Activated CD4-positive, alpha-beta memory T cell treated with anti-CD3 and anti-CD28 coated beads, Interleukin-2, amount 10 ng/mL, durations not matched to agents 7 days and 5 days (primary cell): ENCODE data around the gene CLPX. TPM values are rescaled to one million over a fixed set of nuclear protein-coding genes. Genes with fewer than 3 reads are reported as not detected.
"Not testable (repeated sequence)": the region's sequence is repeated elsewhere in the genome, so short reads cannot be mapped to it uniquely, and the experiment has no call there.

Experiments used
- CTCF ChIA-PET: fragments of 350-600 bp; sonication (Branson Sonifier 250); formaldehyde crosslinking; loops from one replicate; lab custom pipeline; 2021; ENCODE audit warnings: antibody characterized with exemption, inconsistent platforms; lab: Charles Lee
- POLR2A ChIA-PET: fragments of 350-600 bp; sonication (Branson Sonifier 250); formaldehyde crosslinking; loops from one replicate; lab custom pipeline; 2021; ENCODE audit warnings: antibody characterized with exemption; lab: Charles Lee
- DNase-seq: peaks from one replicate; pipeline ENCODE4 v3.0.0-alpha.2; 2020
- H3K27ac Mint-ChIP-seq: one replicate; pipeline ENCODE4 v1.8.0; 2021; ENCODE audit warnings: mild to moderate bottlenecking, mixed read lengths
- H3K27me3 Mint-ChIP-seq: one replicate; pipeline ENCODE4 v1.8.0; 2021; ENCODE audit warnings: mixed read lengths
- H3K36me3 Mint-ChIP-seq: one replicate; pipeline ENCODE4 v1.8.0; 2021; ENCODE audit warnings: low read depth, mixed read lengths
- H3K4me1 Mint-ChIP-seq: one replicate; pipeline ENCODE4 v1.8.0; 2021; ENCODE audit warnings: mixed read lengths
- H3K4me3 Mint-ChIP-seq: one replicate; pipeline ENCODE4 v1.8.0; 2021; ENCODE audit warnings: mild to moderate bottlenecking, mixed read lengths
- H3K9me3 Mint-ChIP-seq: one replicate; pipeline ENCODE4 v1.8.0; 2021; ENCODE audit warnings: mixed read lengths
- total RNA-seq, 2 experiments: library from RNA; stranded (reverse); gene quantifications; one replicate each; pipeline ENCODE4 v1.2.3, GENCODE V29; 2021

CLPX gene
- total RNA-seq, 2 experiments from 2014 or later = 48.5 to 57.8 TPM

DNA sequence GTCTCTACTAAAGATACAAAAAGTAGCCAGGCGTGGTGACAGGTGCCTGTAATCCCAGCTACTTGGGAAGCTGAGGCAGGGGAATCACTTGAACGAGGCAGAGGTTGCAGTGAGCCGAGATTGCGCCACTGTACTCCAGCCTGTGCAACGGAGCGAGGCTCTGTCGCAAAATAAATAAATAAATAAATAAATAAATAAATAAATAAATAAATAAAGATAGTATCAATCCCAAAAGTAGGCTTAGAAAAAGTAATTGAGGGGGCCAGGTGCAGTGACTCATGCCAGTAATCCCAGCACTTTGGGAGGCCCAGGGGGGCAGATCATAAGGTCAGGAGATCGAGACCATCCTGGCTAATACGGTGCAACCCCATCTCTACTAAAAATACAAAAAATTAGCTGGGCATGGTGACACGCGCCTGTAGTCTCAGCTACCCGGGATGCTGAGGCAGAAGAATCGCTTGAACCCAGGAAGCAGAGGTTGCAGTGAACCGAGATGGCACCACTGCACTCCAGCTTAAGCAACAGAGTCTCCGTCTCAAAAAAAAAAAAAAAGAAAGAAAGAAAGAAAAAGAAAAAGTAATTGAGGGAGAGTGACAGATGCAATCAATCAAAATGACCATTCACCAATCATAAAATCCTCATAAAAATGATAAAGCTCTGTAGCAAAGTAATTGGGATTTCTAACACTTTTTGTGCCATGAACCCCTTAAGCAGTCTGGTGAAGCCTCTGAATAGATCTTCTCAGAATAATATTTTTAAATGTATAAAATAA, 3.4 kb downstream of the CLPX start:
- POLR2A ChIA-PET = interaction anchor here (0.9 to 1.8 kb wide), 6 partner anchors 48 to 123 kb away, joined by 3 to 7 read pairs (median 6); partner anchors contain the start of gene RNU5B-1
- not testable (repeated sequence) for DNase-seq, H3K27ac Mint-ChIP-seq, H3K4me3 Mint-ChIP-seq, H3K9me3 Mint-ChIP-seq, H3K27me3 Mint-ChIP-seq
- Mint-ChIP-seq H3K4me1 (peaks cover 25% of the 10 kb centered on the region), H3K36me3 (peaks cover 25% of the 10 kb centered on the region)
- CTCF ChIA-PET = interaction anchor here (0.7 to 1.1 kb wide), 4 partner anchors 11 to 212 kb away, joined by 3 to 4 read pairs (median 3); no protein-coding TSS in a partner anchor

DNA sequence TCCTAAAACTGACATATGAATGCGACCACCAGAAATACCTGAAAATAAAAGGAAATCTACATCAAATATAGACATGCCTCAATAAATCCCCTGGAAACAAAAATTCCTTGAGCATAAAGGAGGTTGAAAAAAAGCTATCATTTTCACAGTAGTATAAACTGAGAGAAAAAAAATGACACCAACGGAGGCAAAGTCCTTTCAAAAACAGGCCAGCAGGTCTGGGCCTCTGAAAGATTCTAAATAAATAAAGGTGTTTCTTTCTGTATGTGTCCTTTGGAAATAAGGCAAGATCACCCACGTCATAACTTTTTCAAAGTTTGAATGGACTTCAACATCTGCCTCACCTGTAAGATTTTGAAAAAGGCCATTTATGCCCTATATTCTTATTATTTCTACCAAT, 5.0 kb downstream of the CLPX start:
- H3K27ac Mint-ChIP-seq = no peak overlapping the region
- H3K4me1 Mint-ChIP-seq = peaks cover 19% of the 10 kb centered on the region
- H3K4me3 Mint-ChIP-seq = no peak overlapping the region
- no peaks in the 10 kb centered on the region for H3K9me3 Mint-ChIP-seq
- peaks cover 28% of the 10 kb centered on the region for H3K36me3 Mint-ChIP-seq
- H3K27me3 Mint-ChIP-seq = no peaks in the 10 kb centered on the region
- ChIA-PET POLR2A (interaction anchor here (0.7 to 1.2 kb wide), 2 partner anchors 115 to 124 kb away, joined by 3 read pairs; partner anchors contain the start of gene RNU5B-1), CTCF (interaction anchor here (1.2 kb wide), 1 partner anchor 93 kb away, joined by 3 read pairs; no protein-coding TSS in a partner anchor)
- no peak for DNase-seq

DNA sequence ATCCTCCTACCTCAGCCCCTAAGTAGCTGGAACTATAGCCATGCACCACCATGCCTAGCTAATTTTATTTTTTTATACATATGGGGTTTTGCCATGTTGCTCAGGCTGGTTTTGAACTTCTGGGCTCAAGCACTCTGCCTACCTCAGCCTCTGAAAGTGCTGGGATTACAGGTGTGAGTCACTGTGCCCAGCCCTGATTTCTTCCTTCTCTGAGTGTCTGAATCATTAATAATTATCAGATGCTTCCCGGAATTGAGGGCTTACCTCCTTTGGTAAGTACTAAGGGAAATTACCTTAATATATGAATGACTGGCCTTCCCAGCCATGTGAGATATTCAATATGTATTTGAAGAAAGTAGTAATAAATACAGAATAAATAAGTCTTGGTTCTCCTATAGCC, 7.2 kb downstream of the CLPX start:
- ChIA-PET CTCF (no interaction called here), POLR2A (interaction anchor here (1.1 kb wide), 1 partner anchor 127 kb away, joined by 3 read pairs; the partner anchor contains the start of gene RNU5B-1)
- Mint-ChIP-seq H3K27me3 (no peaks in the 10 kb centered on the region), H3K4me1 (peaks cover 14% of the 10 kb centered on the region), H3K9me3 (no peaks in the 10 kb centered on the region), H3K36me3 (peaks cover 29% of the 10 kb centered on the region), H3K4me3 (no peak overlapping the region), H3K27ac (no peak overlapping the region)
- no peak for DNase-seq

DNA sequence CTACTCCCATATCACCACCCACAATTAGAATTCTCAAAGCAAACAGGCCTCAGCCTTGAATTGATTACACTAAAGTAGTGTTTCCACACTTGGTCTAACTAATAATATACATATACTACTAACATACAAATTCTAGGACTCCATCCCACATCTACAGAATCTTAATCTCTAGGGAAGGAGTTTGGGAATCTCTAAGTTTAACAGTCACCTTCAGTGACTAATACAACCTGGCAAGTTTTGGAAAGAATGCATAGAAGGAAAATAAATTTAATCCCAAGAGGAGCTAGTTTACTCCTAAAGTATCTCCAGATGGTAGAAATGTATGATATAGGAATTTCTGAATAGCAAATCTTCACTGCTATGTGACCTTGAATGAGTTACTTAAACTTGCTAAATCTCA, 9.1 kb downstream of the CLPX start:
- Mint-ChIP-seq H3K9me3 (no peaks in the 10 kb centered on the region), H3K36me3 (peaks cover 38% of the 10 kb centered on the region), H3K4me3 (no peak overlapping the region), H3K27me3 (no peaks in the 10 kb centered on the region), H3K4me1 (peaks cover 5% of the 10 kb centered on the region), H3K27ac (no peak overlapping the region)
- CTCF ChIA-PET = no interaction called here
- no peak for DNase-seq
- POLR2A ChIA-PET = no interaction called here

DNA sequence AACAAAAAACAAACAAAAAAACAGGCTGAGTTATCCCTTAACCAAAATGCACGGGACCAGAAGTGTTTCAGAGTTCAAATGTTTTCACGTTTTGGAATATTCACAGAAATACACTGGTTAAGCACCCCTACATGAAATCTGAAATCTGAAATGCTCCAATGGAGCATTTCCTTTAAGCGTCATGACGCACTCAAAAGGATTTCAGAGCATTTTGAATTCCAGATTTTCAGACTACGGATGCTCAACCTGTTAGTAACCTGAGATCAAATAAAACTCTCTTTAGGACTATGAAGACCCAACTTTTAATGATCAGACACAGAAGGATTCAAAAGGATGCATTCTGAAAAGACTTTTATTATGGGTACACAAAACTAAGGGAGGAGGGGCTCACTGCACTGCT, 9.6 kb downstream of the CLPX start:
- Mint-ChIP-seq H3K27ac (no peak overlapping the region), H3K36me3 (peaks cover 36% of the 10 kb centered on the region), H3K4me1 (peaks cover 4% of the 10 kb centered on the region), H3K4me3 (no peak overlapping the region), H3K9me3 (no peaks in the 10 kb centered on the region), H3K27me3 (no peaks in the 10 kb centered on the region)
- ChIA-PET POLR2A (no interaction called here), CTCF (no interaction called here)
- no peak for DNase-seq

DNA sequence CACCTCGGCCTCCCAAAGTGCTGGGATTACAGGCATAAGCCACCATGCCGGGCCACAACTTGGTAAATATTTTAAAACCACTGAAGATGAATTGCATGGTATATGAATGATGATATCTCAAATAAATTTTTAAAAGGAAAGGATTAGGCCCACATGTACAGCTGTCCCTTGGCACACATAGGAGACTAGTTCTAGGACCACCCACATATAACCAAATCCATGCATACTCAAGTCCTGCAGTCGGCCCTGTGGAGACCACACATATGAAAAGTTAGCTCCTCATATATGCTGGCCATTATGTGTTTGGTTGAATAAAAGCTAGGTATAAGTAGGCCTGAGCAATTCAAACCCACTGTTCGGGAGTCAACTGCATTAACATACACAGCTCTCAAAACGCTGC, 10.6 kb downstream of the CLPX start:
- Mint-ChIP-seq H3K4me1 (peaks cover 1% of the 10 kb centered on the region), H3K9me3 (no peaks in the 10 kb centered on the region), H3K27ac (no peak overlapping the region), H3K36me3 (peaks cover 31% of the 10 kb centered on the region), H3K27me3 (no peaks in the 10 kb centered on the region), H3K4me3 (no peak overlapping the region)
- no peak for DNase-seq
- POLR2A ChIA-PET = no interaction called here
- CTCF ChIA-PET = no interaction called here

DNA sequence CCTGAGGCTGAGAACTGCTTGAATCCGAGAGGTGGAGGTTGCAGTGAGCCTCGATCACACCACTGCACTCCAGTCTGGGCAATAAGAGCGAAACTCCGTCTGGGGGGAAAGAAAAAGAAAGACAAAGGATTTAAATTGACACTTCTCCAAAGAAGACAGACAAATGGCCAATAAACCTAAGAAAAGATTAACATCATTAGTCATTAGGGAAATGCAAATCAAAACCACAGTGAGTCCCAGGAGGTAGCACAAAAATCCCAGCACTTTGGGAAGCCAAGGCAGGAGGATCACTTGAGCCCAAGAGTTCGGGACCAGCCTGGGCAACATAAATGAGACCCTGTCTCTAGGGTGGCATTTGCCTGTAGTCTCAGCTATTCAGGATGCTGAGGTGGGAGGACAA, 12.6 kb downstream of the CLPX start:
- H3K4me3 Mint-ChIP-seq = no peak overlapping the region
- ChIA-PET POLR2A (no interaction called here), CTCF (no interaction called here)
- no peak overlapping the region for H3K27ac Mint-ChIP-seq
- no peak for DNase-seq
- H3K36me3 Mint-ChIP-seq = peaks cover 25% of the 10 kb centered on the region
- no peaks in the 10 kb centered on the region for H3K9me3 Mint-ChIP-seq
- H3K27me3 Mint-ChIP-seq = no peaks in the 10 kb centered on the region
- no peaks in the 10 kb centered on the region for H3K4me1 Mint-ChIP-seq

DNA sequence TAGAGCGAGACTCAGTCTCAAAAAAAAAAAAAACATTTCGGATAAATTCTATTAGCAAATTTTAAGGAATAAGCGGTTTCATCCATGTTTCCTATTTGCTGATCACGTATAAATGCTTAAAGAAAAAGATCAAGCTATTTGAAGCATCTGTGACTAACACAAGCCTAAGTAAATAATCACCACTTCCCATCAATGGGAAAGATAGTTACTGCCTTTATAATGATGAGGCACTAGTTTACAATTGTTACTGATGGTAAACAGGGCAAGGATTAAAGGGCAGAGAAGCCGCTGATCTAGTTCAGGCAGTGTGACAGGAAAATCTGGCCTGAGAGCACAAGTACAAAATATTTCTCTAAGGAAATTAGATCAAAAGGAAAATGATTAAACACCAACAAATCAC, 13.7 kb downstream of the CLPX start:
- H3K36me3 Mint-ChIP-seq = peaks cover 28% of the 10 kb centered on the region
- H3K27ac Mint-ChIP-seq = no peak overlapping the region
- H3K4me1 Mint-ChIP-seq = no peaks in the 10 kb centered on the region
- H3K9me3 Mint-ChIP-seq = no peaks in the 10 kb centered on the region
- ChIA-PET POLR2A (no interaction called here), CTCF (interaction anchor here (1.1 kb wide), 1 partner anchor 11 kb away, joined by 3 read pairs; no protein-coding TSS in a partner anchor)
- no peaks in the 10 kb centered on the region for H3K27me3 Mint-ChIP-seq
- no peak for DNase-seq
- H3K4me3 Mint-ChIP-seq = no peak overlapping the region

DNA sequence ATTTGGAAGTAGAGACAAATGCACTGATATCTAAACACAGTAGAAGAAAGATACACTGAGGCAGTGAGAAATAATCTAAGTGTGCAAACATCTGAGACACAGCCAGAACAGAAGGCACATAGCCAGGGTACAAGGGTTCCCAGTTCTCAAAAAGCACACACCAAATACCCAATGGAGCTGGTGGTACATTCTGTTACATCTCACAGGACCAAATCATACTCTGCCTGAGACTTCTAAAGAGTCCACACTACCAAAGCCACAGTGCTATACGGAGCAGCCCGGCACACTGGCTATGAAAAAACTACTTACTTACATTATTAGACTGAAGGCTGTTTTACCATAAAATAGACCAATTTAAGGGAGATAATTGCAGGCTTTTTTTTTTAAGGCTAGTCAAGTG, 19.3 kb downstream of the CLPX start:
- POLR2A ChIA-PET = no interaction called here
- CTCF ChIA-PET = interaction anchor here (0.7 to 0.9 kb wide), 2 partner anchors 13 to 16 kb away, joined by 3 to 4 read pairs; no protein-coding TSS in a partner anchor
- DNase-seq = no peak
- Mint-ChIP-seq H3K27me3 (no peaks in the 10 kb centered on the region), H3K9me3 (no peaks in the 10 kb centered on the region), H3K4me3 (no peak overlapping the region), H3K27ac (no peak overlapping the region), H3K36me3 (peaks cover 25% of the 10 kb centered on the region), H3K4me1 (no peaks in the 10 kb centered on the region)

DNA sequence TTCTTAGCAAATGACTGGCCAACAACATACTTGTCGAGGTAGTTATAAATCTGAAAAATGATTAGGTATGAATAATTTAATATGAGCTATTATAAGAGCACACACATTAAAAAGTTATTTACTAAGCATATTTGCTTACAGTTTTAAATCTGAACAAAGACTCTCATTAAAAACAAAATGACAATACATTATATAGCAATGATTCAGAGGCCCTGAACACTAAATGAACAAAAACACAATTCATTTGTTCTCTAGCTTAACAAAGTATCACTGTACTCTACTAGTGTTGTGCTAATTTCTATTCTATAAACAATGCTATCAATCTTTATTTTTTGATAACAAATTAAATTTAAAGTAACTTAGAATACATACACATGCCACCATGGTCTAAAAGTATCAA, 21.0 kb downstream of the CLPX start:
- Mint-ChIP-seq H3K27me3 (no peaks in the 10 kb centered on the region), H3K27ac (no peak overlapping the region), H3K4me1 (no peaks in the 10 kb centered on the region), H3K4me3 (no peak overlapping the region), H3K9me3 (no peaks in the 10 kb centered on the region), H3K36me3 (peaks cover 23% of the 10 kb centered on the region)
- no peak for DNase-seq
- ChIA-PET CTCF (interaction anchor here (0.9 kb wide), 1 partner anchor 28 kb away, joined by 4 read pairs; no protein-coding TSS in a partner anchor), POLR2A (interaction anchor here (1.1 kb wide), 1 partner anchor 30 kb away, joined by 3 read pairs; the partner anchor contains the start of gene PDCD7)

DNA sequence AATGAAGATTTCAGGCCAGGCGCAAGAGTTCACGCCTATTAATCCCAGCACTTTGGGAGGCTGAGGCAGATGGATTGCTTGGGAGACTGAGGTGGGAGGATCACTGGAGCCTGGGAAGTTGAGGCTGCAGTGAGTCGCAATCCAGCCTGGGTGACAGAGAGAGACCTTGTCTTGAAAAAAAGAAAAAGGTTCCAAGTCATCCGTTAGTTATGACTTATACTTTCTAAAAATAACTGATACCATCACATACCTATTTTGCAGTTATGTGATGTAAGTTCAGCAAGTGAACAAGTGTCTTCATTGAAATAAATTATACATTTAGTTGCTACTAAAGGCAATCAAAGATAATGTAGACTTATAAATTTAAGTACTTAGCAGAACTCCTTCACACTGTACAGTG, 22.1 kb downstream of the CLPX start:
- no peak for DNase-seq
- Mint-ChIP-seq H3K9me3 (no peaks in the 10 kb centered on the region), H3K36me3 (peaks cover 24% of the 10 kb centered on the region), H3K4me3 (no peak overlapping the region), H3K27me3 (no peaks in the 10 kb centered on the region), H3K4me1 (no peaks in the 10 kb centered on the region), H3K27ac (no peak overlapping the region)
- ChIA-PET POLR2A (interaction anchor here (2.3 kb wide), 1 partner anchor 142 kb away, joined by 7 read pairs; the partner anchor contains the start of gene RNU5B-1), CTCF (no interaction called here)

DNA sequence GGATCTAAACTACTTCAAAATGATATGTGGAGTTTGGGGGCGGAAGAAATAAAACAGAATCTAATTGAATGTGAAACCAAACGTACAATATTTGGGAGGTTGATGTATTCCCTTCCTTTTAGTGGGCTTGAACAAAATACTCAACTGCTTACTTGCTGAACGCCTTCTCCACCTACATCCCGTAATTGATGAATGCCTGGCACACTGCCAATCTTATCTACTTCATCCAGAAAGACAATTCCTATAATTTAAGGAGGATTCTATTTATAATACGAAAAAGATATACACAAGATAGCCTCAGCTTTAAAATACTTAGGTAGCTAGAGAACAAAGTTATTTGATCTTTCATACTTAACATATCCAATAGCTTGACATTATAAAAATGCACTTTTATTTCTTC, 28.4 kb downstream of the CLPX start:
- Mint-ChIP-seq H3K36me3 (peaks cover 33% of the 10 kb centered on the region), H3K9me3 (no peaks in the 10 kb centered on the region), H3K27me3 (no peaks in the 10 kb centered on the region), H3K27ac (no peak overlapping the region), H3K4me3 (no peak overlapping the region), H3K4me1 (no peaks in the 10 kb centered on the region)
- DNase-seq = no peak
- CTCF ChIA-PET = interaction anchor here (1.3 kb wide), 1 partner anchor 8 kb away, joined by 4 read pairs; no protein-coding TSS in a partner anchor
- POLR2A ChIA-PET = interaction anchor here (1.3 kb wide), 1 partner anchor 23 kb away, joined by 3 read pairs; the partner anchor contains the start of gene PDCD7

DNA sequence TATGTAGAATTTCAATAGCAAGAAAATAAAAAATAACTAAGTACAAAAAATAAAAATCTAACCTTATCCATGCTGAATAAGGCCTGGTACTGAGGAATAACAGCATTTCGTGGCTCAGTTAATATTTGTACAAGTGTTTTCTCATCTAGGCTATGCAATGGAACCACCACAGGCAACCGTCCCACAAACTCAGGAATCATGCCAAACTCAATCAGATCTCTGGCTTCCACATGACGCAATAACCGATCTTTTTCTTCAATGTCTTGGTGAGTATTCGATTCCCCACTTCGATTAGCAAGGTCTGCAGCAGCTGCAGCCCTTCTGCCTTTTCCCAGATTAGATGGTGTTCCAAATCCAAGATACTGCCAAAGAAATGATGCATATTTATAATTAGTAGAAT, 30.4 kb downstream of the CLPX start:
- H3K36me3 Mint-ChIP-seq = peaks cover 36% of the 10 kb centered on the region
- H3K4me1 Mint-ChIP-seq = no peaks in the 10 kb centered on the region
- DNase-seq = no peak
- ChIA-PET POLR2A (no interaction called here), CTCF (no interaction called here)
- no peaks in the 10 kb centered on the region for H3K9me3 Mint-ChIP-seq
- H3K27me3 Mint-ChIP-seq = no peaks in the 10 kb centered on the region
- no peak overlapping the region for H3K27ac Mint-ChIP-seq
- no peak overlapping the region for H3K4me3 Mint-ChIP-seq
